CD14-positive monocyte (primary cell): ENCODE measurements around the gene WDR64. TPM values are rescaled to one million over a fixed set of nuclear protein-coding genes. Genes with fewer than 3 reads are reported as not detected.

Experiments used
- DNase-seq, 3 donors: peaks; one replicate each; pipeline ENCODE4 v3.0.0-alpha.2; 2011 to 2022
- H2AFZ ChIP-seq: 2 replicates; pipeline ENCODE4 v1.6.0; 2012; ENCODE audit warnings: mild to moderate bottlenecking, low read depth, low read length, inconsistent platforms; ENCODE audit not compliant: insufficient read depth, poor library complexity, severe bottlenecking
- H3K27ac ChIP-seq, 2 donors: 1 replicate in 1 of 2; 2 replicates in 1 of 2; pipeline ENCODE4 v1.5.1; 2012 to 2013; ENCODE audit warnings: low read length in 2 of 2, control low read depth in 1 of 2, inconsistent platforms in 1 of 2, low read depth in 1 of 2, mild to moderate bottlenecking in 1 of 2
- H3K27me3 ChIP-seq, 2 donors: one replicate each; pipeline versions ENCODE4 v1.6.0 to v1.6.1; 2011 to 2013; ENCODE audit warnings: low read length in 2 of 2; ENCODE audit not compliant: control insufficient read depth in 2 of 2, insufficient read depth in 2 of 2
- H3K36me3 ChIP-seq, 2 donors: replicated peaks in 1 of 2; 1 replicate in 1 of 2; 2 replicates in 1 of 2; pipeline versions ENCODE4 v1.5.1 to v1.6.1; 2012 to 2013; ENCODE audit warnings: low read length in 2 of 2, control low read depth in 1 of 2, inconsistent platforms in 1 of 2, mild to moderate bottlenecking in 1 of 2; ENCODE audit not compliant: insufficient read depth in 2 of 2, control insufficient read depth in 1 of 2
- H3K4me1 ChIP-seq, 2 donors: 1 replicate in 1 of 2; 2 replicates in 1 of 2; pipeline versions ENCODE4 v1.5.1 to v1.6.1; 2012 to 2013; ENCODE audit warnings: low read length in 2 of 2, control low read depth in 1 of 2, inconsistent platforms in 1 of 2, mild to moderate bottlenecking in 1 of 2, moderate library complexity in 1 of 2; ENCODE audit not compliant: insufficient read depth in 2 of 2, control insufficient read depth in 1 of 2
- H3K4me2 ChIP-seq: replicated peaks from 2 replicates; pipeline ENCODE3; 2012; ENCODE audit warnings: low read length, moderate library complexity, mild to moderate bottlenecking; ENCODE audit not compliant: poor library complexity, severe bottlenecking; ENCODE audit errors: extremely low read depth
- H3K4me3 ChIP-seq, 3 experiments: fragments of 200-600 bp in 1 of 3; sonication (generic) in 1 of 3; replicated peaks in 1 of 3; 1 replicate in 2 of 3; 2 replicates in 1 of 3; pipeline ENCODE4 v1.5.1; 2011 to 2013; ENCODE audit warnings: low read length in 3 of 3, mild to moderate bottlenecking in 3 of 3, control low read depth in 2 of 3, low read depth in 2 of 3, inconsistent platforms in 1 of 3, moderate library complexity in 1 of 3
- H3K79me2 ChIP-seq: 2 replicates; pipeline ENCODE4 v1.6.0; 2012; ENCODE audit warnings: mild to moderate bottlenecking, control low read depth, inconsistent platforms, low read length, moderate library complexity; ENCODE audit not compliant: insufficient read depth
- H3K9ac ChIP-seq: 2 replicates; pipeline ENCODE4 v1.6.0; 2017; ENCODE audit warnings: low read length, mild to moderate bottlenecking; ENCODE audit not compliant: insufficient read depth, poor library complexity, severe bottlenecking
- H3K9me3 ChIP-seq, 2 donors: replicated peaks in 1 of 2; 1 replicate in 1 of 2; 2 replicates in 1 of 2; pipeline versions ENCODE4 v1.5.1 to v1.6.1; 2012 to 2013; ENCODE audit warnings: low read length in 2 of 2, control low read depth in 1 of 2; ENCODE audit not compliant: control insufficient read depth in 1 of 2, insufficient read depth in 1 of 2
- H4K20me1 ChIP-seq: 2 replicates; pipeline ENCODE4 v1.6.0; 2012; ENCODE audit warnings: mild to moderate bottlenecking, low read length, control low read depth, moderate library complexity; ENCODE audit not compliant: insufficient read depth
- H3K27ac Mint-ChIP-seq, 7 donors: one replicate each; pipeline ENCODE4 v1.8.0; 2020; ENCODE audit warnings: mild to moderate bottlenecking in 7 of 7, mixed read lengths in 7 of 7, moderate library complexity in 6 of 7, inconsistent platforms in 2 of 7
- H3K27me3 Mint-ChIP-seq, 3 donors: one replicate each; pipeline ENCODE4 v1.8.0; 2021 to 2022; ENCODE audit warnings: low read depth in 3 of 3, mild to moderate bottlenecking in 3 of 3, mixed read lengths in 3 of 3, moderate library complexity in 3 of 3, inconsistent platforms in 1 of 3
- H3K36me3 Mint-ChIP-seq, 2 donors: one replicate each; pipeline ENCODE4 v1.8.0; 2020; ENCODE audit warnings: mixed read lengths in 2 of 2, inconsistent platforms in 1 of 2, mild to moderate bottlenecking in 1 of 2
- H3K4me1 Mint-ChIP-seq: one replicate; pipeline ENCODE4 v1.8.0; 2020; ENCODE audit warnings: mild to moderate bottlenecking, mixed read lengths
- H3K4me3 Mint-ChIP-seq, 2 donors: one replicate each; pipeline ENCODE4 v1.8.0; 2020; ENCODE audit warnings: mild to moderate bottlenecking in 2 of 2, mixed read lengths in 2 of 2, moderate library complexity in 1 of 2
- H3K9me3 Mint-ChIP-seq, 7 donors: one replicate each; pipeline ENCODE4 v1.8.0; 2020 to 2022; ENCODE audit warnings: mixed read lengths in 7 of 7, mild to moderate bottlenecking in 6 of 7, moderate library complexity in 6 of 7, inconsistent platforms in 2 of 7
- WGBS: methylation state at CpG from one replicate; pipeline ENCODE4 v1.1.5; 2013; ENCODE audit warnings: missing lambda C conversion rate; ENCODE audit not compliant: insufficient coverage; 5-methylcytosine and 5-hydroxymethylcytosine counted together
- intact Hi-C, 2 donors: fragments of 100-400 bp; cut with micrococcal nuclease; formaldehyde crosslinking; loops; one replicate each; pipeline versions ENCODE4 v1.15.0 to v1.15.1; 2023
- polyA plus RNA-seq, 3 donors: library from polyadenylated mRNA; depleted of rRNA in 1 of 3; unstranded in 2 of 3; stranded (reverse) in 1 of 3; fragments of 300-500 nt in 2 of 3; fragments of >200 nt in 1 of 3; fragmentation: Illumina TruSeq in 2 of 3; gene quantifications; 1 replicate in 2 of 3; 2 replicates in 1 of 3; pipeline ENCODE4 v1.2.3, GENCODE V29; 2012 to 2021
- TF ChIP-seq, protein P1 (sequence below): fragments of 200-600 bp; IDR thresholded peaks from one replicate; pipeline ENCODE4 v1.8.0; 2022; ENCODE audit warnings: antibody characterized with exemption, mild to moderate bottlenecking

The WDR64 gene
- polyA plus RNA-seq, 3 donors = not detected

DNA sequence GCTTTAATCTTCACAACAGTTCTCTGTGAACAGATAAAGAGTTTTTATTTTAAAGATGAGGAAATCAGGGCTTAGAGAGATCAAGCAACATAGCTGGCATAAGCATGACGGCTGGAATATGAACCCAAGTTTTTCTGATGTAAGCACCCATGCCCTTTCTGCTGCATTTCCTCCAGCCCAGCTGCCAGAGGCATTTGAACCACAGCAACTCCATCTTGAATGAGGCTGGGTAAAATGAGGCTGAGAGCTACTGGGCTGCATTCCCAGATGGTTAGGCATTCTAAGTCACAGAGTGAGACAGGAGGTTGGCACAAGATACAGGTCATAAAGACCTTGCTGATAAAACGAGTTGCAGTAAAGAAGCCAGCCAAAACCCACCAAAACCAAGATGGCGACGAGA is 90.0 kb downstream of the WDR64 start:
- Histone ChIP-seq H3K27ac (no peak overlapping the region), H3K36me3 (no peaks in the 10 kb centered on the region), H3K27me3 (peaks cover 0 to 19% of the 10 kb centered on the region in 2 donors), H3K4me1 (no peaks in the 10 kb centered on the region), H3K4me3 (no peak overlapping the region), H3K9ac (no peak overlapping the region), H2AFZ (no peak overlapping the region), H4K20me1 (no peaks in the 10 kb centered on the region), H3K79me2 (no peaks in the 10 kb centered on the region), H3K4me2 (no peak overlapping the region), H3K9me3 (no peaks in the 10 kb centered on the region)
- no peak overlapping the region for H3K27ac Mint-ChIP-seq
- intact Hi-C loops = no loop called here
- no peak overlapping the region for H3K4me3 Mint-ChIP-seq
- H3K9me3 Mint-ChIP-seq = peaks cover 0 to 3% (median 0%) of the 10 kb centered on the region in 7 donors
- no peaks in the 10 kb centered on the region for H3K36me3 Mint-ChIP-seq
- no peak for DNase-seq
- H3K27me3 Mint-ChIP-seq = peaks cover 2 to 12% (median 7%) of the 10 kb centered on the region in 3 donors
- TF ChIP-seq, protein P1, sequence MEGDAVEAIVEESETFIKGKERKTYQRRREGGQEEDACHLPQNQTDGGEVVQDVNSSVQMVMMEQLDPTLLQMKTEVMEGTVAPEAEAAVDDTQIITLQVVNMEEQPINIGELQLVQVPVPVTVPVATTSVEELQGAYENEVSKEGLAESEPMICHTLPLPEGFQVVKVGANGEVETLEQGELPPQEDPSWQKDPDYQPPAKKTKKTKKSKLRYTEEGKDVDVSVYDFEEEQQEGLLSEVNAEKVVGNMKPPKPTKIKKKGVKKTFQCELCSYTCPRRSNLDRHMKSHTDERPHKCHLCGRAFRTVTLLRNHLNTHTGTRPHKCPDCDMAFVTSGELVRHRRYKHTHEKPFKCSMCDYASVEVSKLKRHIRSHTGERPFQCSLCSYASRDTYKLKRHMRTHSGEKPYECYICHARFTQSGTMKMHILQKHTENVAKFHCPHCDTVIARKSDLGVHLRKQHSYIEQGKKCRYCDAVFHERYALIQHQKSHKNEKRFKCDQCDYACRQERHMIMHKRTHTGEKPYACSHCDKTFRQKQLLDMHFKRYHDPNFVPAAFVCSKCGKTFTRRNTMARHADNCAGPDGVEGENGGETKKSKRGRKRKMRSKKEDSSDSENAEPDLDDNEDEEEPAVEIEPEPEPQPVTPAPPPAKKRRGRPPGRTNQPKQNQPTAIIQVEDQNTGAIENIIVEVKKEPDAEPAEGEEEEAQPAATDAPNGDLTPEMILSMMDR = no peak
- H3K4me1 Mint-ChIP-seq = no peaks in the 10 kb centered on the region
- whole genome bisulfite sequencing = no CpG with 5 or more reads among the region's 4 CpGs

DNA sequence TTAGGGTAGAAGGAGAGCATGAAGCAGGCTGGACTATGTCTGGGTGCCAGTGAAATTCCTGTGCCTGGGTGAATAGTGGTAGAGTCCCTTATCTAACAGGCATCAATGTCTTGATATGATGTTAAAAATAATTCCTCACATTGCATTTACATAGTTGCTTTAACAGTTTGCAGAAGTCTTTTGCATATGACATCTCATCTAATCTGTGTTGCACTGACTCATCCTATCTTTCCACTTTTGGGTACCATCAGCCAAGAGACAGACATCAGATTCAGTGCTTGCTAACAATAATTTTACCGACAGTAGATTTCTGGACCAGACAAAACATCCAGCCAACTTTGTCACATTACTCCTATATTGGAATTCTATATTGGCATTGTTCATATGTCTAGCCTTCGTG is 92.5 kb downstream of the WDR64 start:
- Histone ChIP-seq H3K4me1 (no peaks in the 10 kb centered on the region), H3K27me3 (peaks cover 0 to 3% of the 10 kb centered on the region in 2 donors), H3K79me2 (no peaks in the 10 kb centered on the region), H3K4me3 (no peak overlapping the region), H3K4me2 (no peak overlapping the region), H3K27ac (no peak overlapping the region), H2AFZ (no peak overlapping the region), H3K36me3 (no peaks in the 10 kb centered on the region), H4K20me1 (no peaks in the 10 kb centered on the region), H3K9me3 (no peaks in the 10 kb centered on the region), H3K9ac (no peak overlapping the region)
- Mint-ChIP-seq H3K27me3 (peaks cover 4 to 7% (median 6%) of the 10 kb centered on the region in 3 donors), H3K27ac (no peak overlapping the region), H3K4me3 (no peak overlapping the region), H3K4me1 (no peaks in the 10 kb centered on the region), H3K9me3 (peaks cover 0 to 5% (median 0%) of the 10 kb centered on the region in 7 donors), H3K36me3 (no peaks in the 10 kb centered on the region)
- 100% methylated on average over 1 of the region's 2 CpGs for WGBS
- TF ChIP-seq, protein P1 = no peak
- DNase-seq = no peak
- intact Hi-C loops = no loop called here
